ENCODE measurements around the gene PRKCG. TPM values are rescaled to one million over a fixed set of nuclear protein-coding genes. Genes with fewer than 3 reads are reported as not detected.

PRKCG gene
- total RNA-seq, 1 donor from 2014 or later, result not detected

GRCh38 chr19:53897459-53897858, 15.5 kb downstream of the PRKCG start:
- intact Hi-C loops (cut with micrococcal nuclease), result no loop called here
- H3K4me1 ChIP-seq, result no peaks in the 10 kb centered on the region
- peaks cover 99% of the 10 kb centered on the region for H3K27me3 ChIP-seq (ENCODE audit: low read depth)

GRCh38 chr19:53898166-53898565, 16.2 kb downstream of the PRKCG start:
- no peak overlapping the region for H3K27ac ChIP-seq (replicated peaks)
- H3K27me3 ChIP-seq (ENCODE audit: low read depth), result peaks cover 100% of the 10 kb centered on the region
- DNase-seq, result no peak
- H3K36me3 ChIP-seq, result no peaks in the 10 kb centered on the region
- H3K4me3 ChIP-seq, result no peak overlapping the region
- intact Hi-C loops (cut with micrococcal nuclease), result no loop called here
- TF ChIP-seq CTCF (IDR thresholded peaks at IDR 0.05; ENCODE audit: borderline replicate concordance), result no peak
- no peaks in the 10 kb centered on the region for H3K9me3 ChIP-seq (replicated peaks)
- no peaks in the 10 kb centered on the region for H3K4me1 ChIP-seq

More at GRCh38 chr19:53897459-53897858, 15.5 kb downstream of the PRKCG start:
- DNase-seq, result no peak
- TF ChIP-seq CTCF (IDR thresholded peaks at IDR 0.05; ENCODE audit: borderline replicate concordance), result no peak
- no peaks in the 10 kb centered on the region for H3K9me3 ChIP-seq (replicated peaks)
- H3K27ac ChIP-seq (replicated peaks), result no peak overlapping the region
- no peak overlapping the region for H3K4me3 ChIP-seq
- H3K36me3 ChIP-seq, result no peaks in the 10 kb centered on the region

- Histone ChIP-seq H3K4me1 (no peaks in the 10 kb centered on the region), H3K4me3 (no peak overlapping the region), H3K27me3 (ENCODE audit: low read depth) (peaks cover 100% of the 10 kb centered on the region), H3K9me3 (replicated peaks) (no peaks in the 10 kb centered on the region), H3K36me3 (no peaks in the 10 kb centered on the region), H3K27ac (replicated peaks) (no peak overlapping the region)
- DNase-seq, result no peak
- intact Hi-C loops (cut with micrococcal nuclease), result no loop called here
- no peak for TF ChIP-seq CTCF (IDR thresholded peaks at IDR 0.05; ENCODE audit: borderline replicate concordance)
Observed at GRCh38 chr19:53898636-53899341, 16.8 kb downstream of the PRKCG start.

- Histone ChIP-seq H3K27ac (replicated peaks) (no peak overlapping the region), H3K4me1 (no peaks in the 10 kb centered on the region), H3K27me3 (ENCODE audit: low read depth) (peaks cover 100% of the 10 kb centered on the region), H3K4me3 (no peak overlapping the region), H3K9me3 (replicated peaks) (no peaks in the 10 kb centered on the region), H3K36me3 (no peaks in the 10 kb centered on the region)
- intact Hi-C loops (cut with micrococcal nuclease), result loop anchor here (10.0 kb wide), 1 partner anchor 124 kb away; no protein-coding TSS in a partner anchor
- no peak for DNase-seq
- no peak for TF ChIP-seq CTCF (IDR thresholded peaks at IDR 0.05; ENCODE audit: borderline replicate concordance)
Observed at GRCh38 chr19:53900191-53900860, 18.3 kb downstream of the PRKCG start.

GRCh38 chr19:53903055-53903680, 21.2 kb downstream of the PRKCG start:
- no peak for TF ChIP-seq CTCF (IDR thresholded peaks at IDR 0.05; ENCODE audit: borderline replicate concordance)
- Histone ChIP-seq H3K27ac (replicated peaks) (no peak overlapping the region), H3K27me3 (ENCODE audit: low read depth) (peaks cover 98% of the 10 kb centered on the region), H3K4me3 (no peak overlapping the region), H3K4me1 (peaks cover 5% of the 10 kb centered on the region), H3K36me3 (no peaks in the 10 kb centered on the region), H3K9me3 (replicated peaks) (no peaks in the 10 kb centered on the region)
- DNase-seq, result no peak
- intact Hi-C loops (cut with micrococcal nuclease), result loop anchor here (10.0 kb wide), 1 partner anchor 122 kb away; no protein-coding TSS in a partner anchor
